ENCODE results near the gene KNDC1. TPM values are rescaled to one million over a fixed set of nuclear protein-coding genes. Genes with fewer than 3 reads are reported as not detected.
"Not testable (repeated sequence)": the region's sequence is repeated elsewhere in the genome, so short reads cannot be mapped to it uniquely, and the experiment has no call there.

The KNDC1 gene
- total and polyA plus RNA-seq, 2 experiments from 2014 or later, result 10.8 to 33.9 TPM

- no peaks in the 10 kb centered on the region for H3K36me3 ChIP-seq
- no peak overlapping the region for H3K27ac ChIP-seq
- no peaks in the 10 kb centered on the region for H3K4me1 ChIP-seq (ENCODE audit: low read depth)
- H3K9me3 ChIP-seq (ENCODE audit: low read depth), result no peaks in the 10 kb centered on the region
- H3K4me3 ChIP-seq, result no peak overlapping the region
- TF ChIP-seq CTCF (IDR thresholded peaks at IDR 0.05; ENCODE audit: low read depth, low read length), result no peak
- H3K27me3 ChIP-seq, result no peaks in the 10 kb centered on the region
- DNase-seq (ENCODE audit: low read depth in 1 of 2, low spot score in 1 of 2), result no peak
These were observed 14.0 kb downstream of the KNDC1 start for GRCh38 chr10:133173860-133174640.

GRCh38 chr10:133174689-133175263, 14.8 kb downstream of the KNDC1 start:
- DNase-seq (ENCODE audit: low read depth in 1 of 2, low spot score in 1 of 2), result no peak
- TF ChIP-seq CTCF (IDR thresholded peaks at IDR 0.05; ENCODE audit: low read depth, low read length), result no peak
- Histone ChIP-seq H3K27ac (no peak overlapping the region), H3K9me3 (ENCODE audit: low read depth) (no peaks in the 10 kb centered on the region), H3K4me1 (ENCODE audit: low read depth) (no peaks in the 10 kb centered on the region), H3K36me3 (no peaks in the 10 kb centered on the region), H3K27me3 (no peaks in the 10 kb centered on the region), H3K4me3 (no peak overlapping the region)

GRCh38 chr10:133175624-133176023, 15.6 kb downstream of the KNDC1 start:
- not testable (repeated sequence) for H3K36me3 ChIP-seq; H3K27me3 ChIP-seq; DNase-seq (ENCODE audit: low read depth in 1 of 2, low spot score in 1 of 2); H3K4me3 ChIP-seq; H3K9me3 ChIP-seq (ENCODE audit: low read depth); H3K4me1 ChIP-seq (ENCODE audit: low read depth); H3K27ac ChIP-seq

GRCh38 chr10:133176546-133176945, 16.5 kb downstream of the KNDC1 start:
- Histone ChIP-seq H3K9me3 (ENCODE audit: low read depth) (no peaks in the 10 kb centered on the region), H3K27me3 (no peaks in the 10 kb centered on the region), H3K27ac (no peak overlapping the region), H3K36me3 (no peaks in the 10 kb centered on the region), H3K4me1 (ENCODE audit: low read depth) (no peaks in the 10 kb centered on the region), H3K4me3 (no peak overlapping the region)
- TF ChIP-seq CTCF (IDR thresholded peaks at IDR 0.05; ENCODE audit: low read depth, low read length), result no peak
- DNase-seq (ENCODE audit: low read depth in 1 of 2, low spot score in 1 of 2), result no peak

GRCh38 chr10:133177380-133178157, 17.6 kb downstream of the KNDC1 start:
- Histone ChIP-seq H3K4me1 (ENCODE audit: low read depth) (no peaks in the 10 kb centered on the region), H3K27me3 (no peaks in the 10 kb centered on the region), H3K4me3 (no peak overlapping the region), H3K27ac (no peak overlapping the region), H3K9me3 (ENCODE audit: low read depth) (no peaks in the 10 kb centered on the region), H3K36me3 (no peaks in the 10 kb centered on the region)
- no peak for TF ChIP-seq CTCF (IDR thresholded peaks at IDR 0.05; ENCODE audit: low read depth, low read length)
- DNase-seq (ENCODE audit: low read depth in 1 of 2, low spot score in 1 of 2), result no peak
